ENCODE data around the gene UGT1A7. TPM values are rescaled to one million over a fixed set of nuclear protein-coding genes. Genes with fewer than 3 reads are reported as not detected.

Gene UGT1A7
- total and polyA plus RNA-seq, 4 donors: 0.45 TPM; not detected in 3

GRCh38 chr2:233671290-233672161 lies 10.2 kb upstream of the UGT1A7 start, which contains the start of gene UGT1A9:
Gene UGT1A9, plus strand, starts transcription at chr2:233671898. Its CDS starts 37 bp downstream, at chr2:233671935.
- 86 to 90% methylated on average over 5 of the region's 5 CpGs for WGBS, 2 donors

GRCh38 chr2:233672886-233673285 lies 8.8 kb upstream of the UGT1A7 start:
- Histone ChIP-seq H3K27ac (ENCODE audit: low read depth in 1 of 2, low read length in 1 of 2) (no peak overlapping the region), H3K27me3 (ENCODE audit: control insufficient read depth in 3 of 3, insufficient read depth in 3 of 3, low read length in 2 of 3) (no peaks in the 10 kb centered on the region), H3K9me3 (ENCODE audit: control insufficient read depth in 4 of 4, insufficient read depth in 3 of 4, low read length in 3 of 4) (peaks cover 0 to 2% (median 0%) of the 10 kb centered on the region in 4 donors), H3K4me1 (ENCODE audit: control insufficient read depth in 5 of 5, insufficient read depth in 5 of 5, low read length in 5 of 5) (no peaks in the 10 kb centered on the region), H3K4me3 (no peak overlapping the region), H3K9ac (ENCODE audit: insufficient read depth in 1 of 2, low read length in 2 of 2) (no peak overlapping the region), H3K36me3 (ENCODE audit: control insufficient read depth in 4 of 4, insufficient read depth in 4 of 4, low read length in 4 of 4) (no peaks in the 10 kb centered on the region)
- ATAC-seq (ENCODE audit: insufficient read depth, low FRiP score): no peak
- no peak for TF ChIP-seq CTCF (IDR thresholded peaks at IDR 0.05; ENCODE audit: control extremely low read depth, extremely low read depth)
- WGBS, 2 donors: 65 to 67% methylated on average over 3 of the region's 3 CpGs
- DNase-seq: no peak

More at GRCh38 chr2:233671290-233672161, 10.2 kb upstream of the UGT1A7 start, which contains the start of gene UGT1A9:
- Histone ChIP-seq H3K9ac (ENCODE audit: insufficient read depth in 1 of 2, low read length in 2 of 2) (no peak within 1 kb of the TSS), H3K27me3 (ENCODE audit: control insufficient read depth in 3 of 3, insufficient read depth in 3 of 3, low read length in 2 of 3) (no peaks in the 10 kb centered on the region), H3K4me1 (ENCODE audit: control insufficient read depth in 5 of 5, insufficient read depth in 5 of 5, low read length in 5 of 5) (no peaks in the 10 kb centered on the region), H3K4me3 (no peak within 1 kb of the TSS), H3K9me3 (ENCODE audit: control insufficient read depth in 4 of 4, insufficient read depth in 3 of 4, low read length in 3 of 4) (peaks cover 0 to 2% (median 0%) of the 10 kb centered on the region in 4 donors), H3K36me3 (ENCODE audit: control insufficient read depth in 4 of 4, insufficient read depth in 4 of 4, low read length in 4 of 4) (no peaks in the 10 kb centered on the region), H3K27ac (ENCODE audit: low read depth in 1 of 2, low read length in 1 of 2) (no peak within 1 kb of the TSS)
- TF ChIP-seq CTCF (IDR thresholded peaks at IDR 0.05; ENCODE audit: control extremely low read depth, extremely low read depth): no peak
- ATAC-seq (ENCODE audit: insufficient read depth, low FRiP score): no peak
- no peak for DNase-seq

DNA sequence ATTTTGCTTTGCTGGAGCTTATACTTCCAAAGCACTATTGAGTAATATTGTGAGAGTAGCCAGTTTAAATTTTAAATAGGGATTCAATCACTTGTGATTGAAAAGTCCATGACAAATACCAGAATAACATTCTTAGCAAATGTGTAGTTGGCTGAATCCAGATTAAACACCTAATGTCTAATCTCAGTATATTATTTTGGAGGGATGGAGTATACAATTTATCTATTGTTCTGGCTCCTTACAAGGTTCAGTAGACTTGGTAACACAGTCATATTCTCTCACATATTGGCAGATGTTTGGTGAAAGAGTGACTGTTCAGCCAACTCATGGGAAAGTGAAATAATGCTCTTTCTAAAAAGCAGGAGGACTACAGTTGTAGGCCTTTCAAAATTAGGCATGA lies 7.8 kb upstream of the UGT1A7 start:
- DNase-seq (no peak), ATAC-seq (ENCODE audit: insufficient read depth, low FRiP score) (no peak)
- no peaks in the 10 kb centered on the region for H3K4me1 ChIP-seq (ENCODE audit: control insufficient read depth in 5 of 5, insufficient read depth in 5 of 5, low read length in 5 of 5)
- no peak overlapping the region for H3K27ac ChIP-seq (ENCODE audit: low read depth in 1 of 2, low read length in 1 of 2)
- peaks cover 0 to 2% (median 0%) of the 10 kb centered on the region in 4 donors for H3K9me3 ChIP-seq (ENCODE audit: control insufficient read depth in 4 of 4, insufficient read depth in 3 of 4, low read length in 3 of 4)
- no peaks in the 10 kb centered on the region for H3K36me3 ChIP-seq (ENCODE audit: control insufficient read depth in 4 of 4, insufficient read depth in 4 of 4, low read length in 4 of 4)
- TF ChIP-seq CTCF (IDR thresholded peaks at IDR 0.05; ENCODE audit: control extremely low read depth, extremely low read depth): no peak
- no peaks in the 10 kb centered on the region for H3K27me3 ChIP-seq (ENCODE audit: control insufficient read depth in 3 of 3, insufficient read depth in 3 of 3, low read length in 2 of 3)
- H3K4me3 ChIP-seq: no peak overlapping the region
- H3K9ac ChIP-seq (ENCODE audit: insufficient read depth in 1 of 2, low read length in 2 of 2): no peak overlapping the region

Data from lung (tissue), 12 donors.